Activated CD4-positive, alpha-beta T cell treated with anti-CD3 and anti-CD28 coated beads for 48 hours (primary cell): Measurements from ENCODE around the gene GPR68.
"Not testable (repeated sequence)": the region's sequence is repeated elsewhere in the genome, so short reads cannot be mapped to it uniquely, and the experiment has no call there.

Source experiments
- DNase-seq: peaks from one replicate; pipeline ENCODE4 v3.0.0-alpha.2; 2020

Gene GPR68

DNA sequence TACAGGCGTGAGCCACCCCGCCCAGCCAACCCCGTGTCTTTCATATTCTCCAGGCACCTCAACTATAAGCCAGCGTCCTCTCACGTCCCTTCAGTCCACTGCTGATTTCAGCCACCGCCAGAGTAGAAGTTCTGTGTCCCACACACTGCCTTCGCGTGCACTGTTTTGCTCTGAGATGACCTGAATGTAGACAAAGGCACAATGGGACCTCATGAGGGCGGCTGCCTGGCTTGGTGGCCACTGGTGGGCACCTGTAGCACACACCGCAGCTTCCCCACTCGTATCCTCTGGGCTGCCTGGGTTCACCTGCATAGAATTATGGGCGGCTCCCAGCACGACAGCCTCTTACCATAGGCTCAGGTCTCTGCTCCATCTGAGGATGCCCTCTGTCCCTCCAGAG is 57.2 kb downstream of the GPR68 start:
- DNase-seq: no peak

- no peak for DNase-seq
Observed at GRCh38 chr14:91186515-91187066, 57.9 kb downstream of the GPR68 start.

DNA sequence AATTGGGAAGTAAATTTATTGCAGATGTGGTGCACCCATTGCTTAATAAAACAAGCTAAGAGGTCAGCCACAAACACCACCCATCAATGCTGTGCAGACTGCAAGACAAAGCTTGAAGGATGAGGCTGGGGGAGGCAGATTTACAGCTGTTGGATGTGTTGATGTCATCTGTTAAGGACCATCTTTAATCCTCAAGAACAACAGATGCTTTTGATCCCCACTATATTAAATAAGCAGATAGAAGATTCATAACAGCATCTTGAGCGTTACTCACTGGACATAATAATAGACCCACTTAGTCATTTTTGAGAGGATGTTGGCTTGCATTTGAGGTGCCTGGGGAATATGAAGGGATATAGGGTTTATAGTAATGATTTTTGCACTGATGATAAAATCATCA is 58.8 kb downstream of the GPR68 start:
- DNase-seq: no peak

DNA sequence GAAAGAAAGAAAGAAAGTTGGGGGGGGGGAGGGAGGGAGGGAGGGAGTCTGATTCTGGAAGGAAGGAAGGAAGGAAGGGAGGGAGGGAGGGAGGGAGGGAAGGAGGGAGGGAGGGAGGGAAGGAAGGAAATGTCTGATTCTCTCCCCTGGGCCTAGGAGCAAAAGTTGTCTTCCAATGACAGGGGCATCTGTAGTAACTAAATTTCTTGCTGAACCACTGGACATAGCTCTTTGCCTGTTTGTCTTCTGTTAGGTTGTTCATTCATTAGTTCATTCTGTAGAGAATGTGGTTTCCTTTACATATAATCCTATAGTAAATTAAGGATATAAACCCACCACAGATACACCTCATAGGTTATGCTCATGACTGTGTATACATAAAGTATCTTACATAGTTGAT is 59.9 kb downstream of the GPR68 start:
- no peak for DNase-seq

- not testable (repeated sequence) for DNase-seq
Observed at GRCh38 chr14:91182753-91183152, 61.8 kb downstream of the GPR68 start.
